ENCODE results near the gene TBX1. TPM values are rescaled to one million over a fixed set of nuclear protein-coding genes. Genes with fewer than 3 reads are reported as not detected.

Gene TBX1
- total RNA-seq, 1 donor from 2014 or later = not detected

DNA sequence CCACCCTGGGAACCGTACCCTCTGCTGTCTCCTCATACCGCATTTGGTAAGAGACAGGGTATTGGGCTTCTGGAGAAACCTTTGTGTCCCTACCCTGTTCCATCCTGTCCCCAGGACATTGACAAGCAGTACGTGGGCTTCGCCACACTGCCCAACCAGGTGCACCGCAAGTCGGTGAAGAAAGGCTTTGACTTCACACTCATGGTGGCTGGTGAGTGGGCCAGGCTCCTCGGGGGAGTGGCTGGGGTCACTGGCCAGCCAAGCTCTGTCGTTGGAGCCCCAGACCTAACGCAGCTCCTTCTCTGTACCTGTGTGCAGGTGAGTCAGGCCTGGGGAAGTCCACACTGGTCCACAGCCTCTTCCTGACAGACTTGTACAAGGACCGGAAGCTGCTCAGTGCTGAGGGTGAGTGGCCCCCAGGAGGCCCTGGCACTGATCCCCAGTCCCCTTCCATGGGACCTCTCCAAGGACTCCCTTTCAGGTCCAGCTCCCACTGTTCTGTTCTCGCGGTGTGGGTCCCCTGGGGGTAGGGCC, 41.0 kb upstream of the TBX1 start:
- no peak for DNase-seq (ENCODE audit: low read depth)
- no peak overlapping the region for H3K4me3 ChIP-seq (ENCODE audit: low read depth, low read length)
- TF ChIP-seq, protein P1, sequence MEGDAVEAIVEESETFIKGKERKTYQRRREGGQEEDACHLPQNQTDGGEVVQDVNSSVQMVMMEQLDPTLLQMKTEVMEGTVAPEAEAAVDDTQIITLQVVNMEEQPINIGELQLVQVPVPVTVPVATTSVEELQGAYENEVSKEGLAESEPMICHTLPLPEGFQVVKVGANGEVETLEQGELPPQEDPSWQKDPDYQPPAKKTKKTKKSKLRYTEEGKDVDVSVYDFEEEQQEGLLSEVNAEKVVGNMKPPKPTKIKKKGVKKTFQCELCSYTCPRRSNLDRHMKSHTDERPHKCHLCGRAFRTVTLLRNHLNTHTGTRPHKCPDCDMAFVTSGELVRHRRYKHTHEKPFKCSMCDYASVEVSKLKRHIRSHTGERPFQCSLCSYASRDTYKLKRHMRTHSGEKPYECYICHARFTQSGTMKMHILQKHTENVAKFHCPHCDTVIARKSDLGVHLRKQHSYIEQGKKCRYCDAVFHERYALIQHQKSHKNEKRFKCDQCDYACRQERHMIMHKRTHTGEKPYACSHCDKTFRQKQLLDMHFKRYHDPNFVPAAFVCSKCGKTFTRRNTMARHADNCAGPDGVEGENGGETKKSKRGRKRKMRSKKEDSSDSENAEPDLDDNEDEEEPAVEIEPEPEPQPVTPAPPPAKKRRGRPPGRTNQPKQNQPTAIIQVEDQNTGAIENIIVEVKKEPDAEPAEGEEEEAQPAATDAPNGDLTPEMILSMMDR (conservative IDR thresholded peaks at IDR 0.05; ENCODE audit: low read depth, low read length) = no peak

DNA sequence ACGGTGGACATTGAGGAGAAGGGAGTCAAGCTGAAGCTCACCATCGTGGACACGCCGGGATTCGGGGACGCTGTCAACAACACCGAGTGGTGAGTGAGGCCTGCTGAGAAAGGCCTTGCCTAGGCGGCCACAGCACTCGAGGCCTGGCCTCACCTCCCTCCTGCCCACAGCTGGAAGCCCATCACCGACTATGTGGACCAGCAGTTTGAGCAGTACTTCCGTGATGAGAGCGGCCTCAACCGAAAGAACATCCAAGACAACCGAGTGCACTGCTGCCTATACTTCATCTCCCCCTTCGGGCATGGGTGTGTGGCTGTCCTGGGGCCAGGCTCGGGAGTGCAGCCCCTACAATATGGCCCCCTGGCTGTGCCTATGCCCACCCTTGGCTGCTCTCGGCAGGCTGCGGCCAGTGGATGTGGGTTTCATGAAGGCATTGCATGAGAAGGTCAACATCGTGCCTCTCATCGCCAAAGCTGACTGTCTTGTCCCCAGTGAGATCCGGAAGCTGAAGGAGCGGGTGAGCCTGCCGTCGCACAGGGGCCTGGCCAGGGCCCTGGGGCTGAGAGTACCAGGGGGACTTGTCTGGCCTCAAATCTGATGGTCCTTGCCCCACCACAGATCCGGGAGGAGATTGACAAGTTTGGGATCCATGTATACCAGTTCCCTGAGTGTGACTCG, 40.3 kb upstream of the TBX1 start:
- no peak overlapping the region for H3K4me3 ChIP-seq (ENCODE audit: low read depth, low read length)
- TF ChIP-seq, protein P1 (conservative IDR thresholded peaks at IDR 0.05; ENCODE audit: low read depth, low read length) = no peak
- no peak for DNase-seq (ENCODE audit: low read depth)

DNA sequence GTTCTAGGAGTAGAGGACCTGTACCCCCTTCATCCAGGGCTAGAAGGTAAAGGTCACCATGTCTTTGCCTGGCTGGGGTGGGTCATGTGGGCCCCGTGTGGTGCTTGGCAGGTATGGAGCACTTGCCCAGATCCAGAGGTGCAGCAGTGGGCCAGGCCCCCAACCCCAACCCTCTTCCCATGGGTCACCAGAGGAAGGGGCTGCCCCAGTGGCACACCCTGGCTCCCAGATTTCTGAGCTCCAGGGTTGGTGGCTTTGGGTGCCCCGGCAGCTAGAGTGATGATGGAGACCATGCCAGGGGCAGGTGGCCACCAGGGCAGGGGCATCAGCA, 39.6 kb upstream of the TBX1 start:
- H3K4me3 ChIP-seq (ENCODE audit: low read depth, low read length) = no peak overlapping the region
- no peak for DNase-seq (ENCODE audit: low read depth)
- TF ChIP-seq, protein P1 (conservative IDR thresholded peaks at IDR 0.05; ENCODE audit: low read depth, low read length) = no peak

DNA sequence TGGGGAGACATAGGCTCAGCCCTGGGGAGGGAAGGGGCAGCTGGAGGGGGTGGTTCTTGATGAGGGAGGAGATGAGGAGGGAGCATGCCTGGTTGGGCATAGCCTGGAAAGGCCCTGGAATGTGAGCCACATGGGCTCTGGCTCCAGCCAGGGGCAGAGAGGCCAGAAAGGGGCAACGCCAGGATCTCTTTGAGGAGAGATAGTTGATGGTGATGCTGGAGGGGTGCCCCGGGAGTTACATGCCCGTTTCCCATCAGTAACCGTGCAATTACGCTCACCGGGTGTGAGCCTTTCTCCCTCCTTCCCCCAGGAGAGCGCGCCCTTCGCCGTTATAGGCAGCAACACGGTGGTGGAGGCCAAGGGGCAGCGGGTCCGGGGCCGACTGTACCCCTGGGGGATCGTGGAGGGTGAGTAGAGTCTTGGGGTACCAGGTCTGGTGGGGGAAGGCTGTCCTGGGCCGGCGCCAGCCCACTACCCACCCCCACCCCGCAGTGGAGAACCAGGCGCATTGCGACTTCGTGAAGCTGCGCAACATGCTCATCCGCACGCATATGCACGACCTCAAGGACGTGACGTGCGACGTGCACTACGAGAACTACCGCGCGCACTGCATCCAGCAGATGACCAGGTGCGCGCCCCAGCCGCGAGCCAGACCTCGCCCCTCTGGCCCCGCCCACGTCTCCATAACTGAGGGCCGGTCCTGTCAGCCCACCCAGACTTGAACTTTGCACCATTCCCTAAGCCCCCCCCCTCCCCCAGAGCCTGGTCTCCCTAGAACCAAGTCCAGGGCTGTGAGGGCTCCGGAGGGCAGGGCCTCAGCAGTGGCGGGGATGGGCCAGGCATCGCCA, 39.0 kb upstream of the TBX1 start:
- no peak overlapping the region for H3K4me3 ChIP-seq (ENCODE audit: low read depth, low read length)
- TF ChIP-seq, protein P1 (conservative IDR thresholded peaks at IDR 0.05; ENCODE audit: low read depth, low read length) = no peak
- DNase-seq (ENCODE audit: low read depth) = no peak

DNA sequence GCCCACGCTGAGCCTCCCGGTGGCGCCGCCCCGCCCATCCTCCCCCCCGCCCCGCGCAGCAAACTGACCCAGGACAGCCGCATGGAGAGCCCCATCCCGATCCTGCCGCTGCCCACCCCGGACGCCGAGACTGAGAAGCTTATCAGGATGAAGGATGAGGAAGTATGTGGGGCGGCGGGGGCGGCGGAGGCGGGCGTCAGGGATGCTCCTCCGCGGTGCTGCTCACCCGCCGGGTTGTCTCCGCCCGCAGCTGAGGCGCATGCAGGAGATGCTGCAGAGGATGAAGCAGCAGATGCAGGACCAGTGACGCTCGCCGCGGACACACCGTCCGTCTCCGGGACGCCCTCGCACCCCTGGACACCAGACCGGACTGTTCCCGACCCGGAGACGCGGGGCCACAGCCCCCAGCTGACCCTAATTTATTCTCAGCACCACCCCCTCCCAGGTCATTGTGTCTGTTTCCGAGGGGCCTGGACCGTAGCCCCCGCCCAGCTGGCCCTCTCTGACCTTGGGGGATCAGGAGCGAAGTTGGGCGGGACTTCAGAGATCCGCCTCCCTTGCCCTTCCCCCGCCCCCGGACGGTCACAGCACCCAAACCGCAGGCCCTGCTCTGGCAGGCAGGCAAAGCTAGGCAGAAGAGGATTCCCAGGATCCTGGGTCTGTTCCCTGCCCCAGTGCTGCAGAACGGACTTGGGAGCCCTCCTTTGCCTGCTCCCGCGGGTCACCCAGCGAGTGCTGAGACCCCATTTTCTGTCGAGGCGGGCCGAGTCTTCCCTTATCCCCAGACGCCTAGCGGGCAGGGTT, 38.2 kb upstream of the TBX1 start:
- TF ChIP-seq, protein P1 (conservative IDR thresholded peaks at IDR 0.05; ENCODE audit: low read depth, low read length) = no peak

DNA sequence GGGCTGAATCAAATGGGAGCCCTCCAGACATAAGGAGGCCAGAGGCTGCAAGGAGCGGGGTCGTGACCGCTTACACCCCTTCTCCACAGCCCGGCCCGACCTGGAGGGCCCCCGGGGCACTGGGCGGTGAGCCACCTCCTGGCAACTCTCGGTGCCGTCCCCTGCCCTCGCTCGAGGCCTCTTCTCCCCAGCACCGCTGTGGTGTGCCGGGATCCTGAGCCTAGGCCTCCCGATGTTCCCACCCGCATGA, 37.7 kb upstream of the TBX1 start:
- no peak for DNase-seq (ENCODE audit: low read depth)
- TF ChIP-seq, protein P1 (conservative IDR thresholded peaks at IDR 0.05; ENCODE audit: low read depth, low read length) = no peak

More for the DNA sequence above, 38.2 kb upstream of the TBX1 start:
- H3K4me3 ChIP-seq (ENCODE audit: low read depth, low read length) = no peak overlapping the region
- DNase-seq (ENCODE audit: low read depth) = no peak

More for the DNA sequence above, 37.7 kb upstream of the TBX1 start:
- no peak overlapping the region for H3K4me3 ChIP-seq (ENCODE audit: low read depth, low read length)
